LNCaP clone FGC (cell line): ENCODE data around the gene PSMB11.
"Not testable (repeated sequence)": the region's sequence is repeated elsewhere in the genome, so short reads cannot be mapped to it uniquely, and the experiment has no call there.

Experiments used
- DNase-seq: peaks from one replicate; pipeline ENCODE4 v3.0.0-alpha.2; 2011; ENCODE audit warnings: low read depth
- H3K4me3 ChIP-seq: 2 replicates; pipeline ENCODE4 v1.5.1; 2011; ENCODE audit warnings: mild to moderate bottlenecking, low read depth, low read length, control low read depth
- CTCF ChIP-seq: IDR thresholded peaks from 2 replicates; pipeline ENCODE4 v1.5.1; 2012; ENCODE audit warnings: mild to moderate bottlenecking; ENCODE audit not compliant: control insufficient read depth, insufficient read depth; ENCODE audit errors: extremely low read depth

The PSMB11 gene

DNA sequence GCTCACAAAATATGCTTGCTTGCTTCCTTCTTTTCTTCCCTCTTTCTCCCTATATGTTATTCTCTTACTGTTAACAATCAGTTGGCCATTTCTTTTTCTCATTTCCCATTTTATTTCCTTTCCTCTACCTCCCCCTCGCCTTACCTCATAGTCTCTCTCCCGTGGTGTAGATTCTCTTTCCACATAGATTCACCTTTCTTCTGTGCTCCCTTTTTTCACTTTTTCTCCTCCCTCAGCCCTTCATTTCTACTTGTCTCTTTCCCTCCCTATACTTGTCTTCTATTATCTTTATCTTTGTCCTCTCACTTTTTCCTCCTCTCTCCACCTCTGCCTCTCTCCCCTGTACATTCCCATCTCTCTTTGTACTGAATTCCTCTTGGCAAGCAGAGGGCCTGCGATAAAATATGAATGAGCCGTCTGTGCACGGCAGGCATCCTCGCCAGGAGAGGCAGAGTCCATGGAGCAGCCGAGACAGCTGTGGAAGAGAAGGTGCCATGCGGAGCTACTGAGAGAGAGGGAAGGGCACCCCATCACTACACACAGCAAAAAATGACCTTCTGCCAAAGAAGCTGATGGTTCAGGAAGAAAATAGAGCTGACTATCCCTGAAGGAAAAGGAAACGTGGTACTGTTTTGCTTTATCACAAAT, 44.2 kb upstream of the PSMB11 start:
- no peak for DNase-seq
- TF ChIP-seq CTCF, result no peak
- H3K4me3 ChIP-seq, result no peak overlapping the region

DNA sequence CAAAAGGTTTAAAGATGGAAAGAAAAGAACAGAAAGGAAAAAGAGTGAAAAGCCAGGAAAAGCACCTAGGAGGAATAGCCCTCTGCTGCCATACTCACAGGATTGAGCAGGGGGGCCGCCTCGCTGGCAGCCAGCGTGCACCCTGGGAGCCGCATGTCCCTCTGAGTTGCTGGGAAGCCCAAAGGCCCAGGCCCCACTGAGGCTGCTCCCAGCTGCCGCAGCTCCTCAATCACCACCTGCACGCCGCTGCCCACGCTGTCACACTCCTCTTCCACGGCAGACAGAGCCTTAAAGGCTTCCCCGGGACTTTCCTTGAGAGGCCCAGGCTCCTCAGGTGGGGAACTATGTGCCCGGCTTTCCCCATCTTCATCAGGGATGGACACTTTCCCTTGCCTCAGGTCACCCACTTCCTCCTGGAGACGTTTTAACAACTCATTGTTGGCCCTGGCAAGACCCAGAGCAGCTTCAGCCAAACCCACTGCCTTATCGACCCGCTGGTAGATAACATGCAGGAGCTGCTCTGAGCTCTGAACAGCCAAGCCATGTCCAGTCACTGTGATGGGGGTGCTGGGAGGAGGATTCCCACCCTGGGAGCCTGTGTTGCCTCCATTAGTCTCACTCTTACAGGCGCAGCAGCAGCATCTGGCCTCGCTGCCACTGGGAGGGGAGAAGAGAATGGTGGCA, 43.5 kb upstream of the PSMB11 start:
- no peak for DNase-seq
- no peak for TF ChIP-seq CTCF
- H3K4me3 ChIP-seq, result no peak overlapping the region

- no peak overlapping the region for H3K4me3 ChIP-seq
- DNase-seq, result no peak
- no peak for TF ChIP-seq CTCF
These were observed 41.2 kb upstream of the PSMB11 start for GRCh38 chr14:23000860-23001259.

GRCh38 chr14:23002592-23002991, 39.4 kb upstream of the PSMB11 start:
- H3K4me3 ChIP-seq, result no peak overlapping the region
- DNase-seq, result no peak
- TF ChIP-seq CTCF, result no peak

DNA sequence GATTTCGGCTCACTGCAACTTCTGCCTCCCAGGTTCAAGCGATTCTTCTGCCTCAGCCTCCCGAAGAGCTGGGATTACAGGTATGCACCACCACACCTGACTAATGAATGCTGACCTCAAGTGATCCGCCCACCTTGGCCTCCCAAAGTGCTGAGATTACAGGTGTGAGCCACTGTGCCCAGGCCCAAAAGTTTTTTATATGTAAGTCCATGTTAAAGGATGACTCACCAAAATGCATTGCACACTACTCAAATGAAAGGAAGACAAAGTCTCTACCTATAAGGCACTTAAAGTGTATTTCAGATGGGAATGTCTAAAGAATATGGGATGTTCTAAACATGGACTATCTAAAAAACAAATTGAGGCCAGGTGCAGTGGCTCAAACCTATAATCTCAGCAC, 37.7 kb upstream of the PSMB11 start:
- H3K4me3 ChIP-seq, DNase-seq: not testable (repeated sequence)

DNA sequence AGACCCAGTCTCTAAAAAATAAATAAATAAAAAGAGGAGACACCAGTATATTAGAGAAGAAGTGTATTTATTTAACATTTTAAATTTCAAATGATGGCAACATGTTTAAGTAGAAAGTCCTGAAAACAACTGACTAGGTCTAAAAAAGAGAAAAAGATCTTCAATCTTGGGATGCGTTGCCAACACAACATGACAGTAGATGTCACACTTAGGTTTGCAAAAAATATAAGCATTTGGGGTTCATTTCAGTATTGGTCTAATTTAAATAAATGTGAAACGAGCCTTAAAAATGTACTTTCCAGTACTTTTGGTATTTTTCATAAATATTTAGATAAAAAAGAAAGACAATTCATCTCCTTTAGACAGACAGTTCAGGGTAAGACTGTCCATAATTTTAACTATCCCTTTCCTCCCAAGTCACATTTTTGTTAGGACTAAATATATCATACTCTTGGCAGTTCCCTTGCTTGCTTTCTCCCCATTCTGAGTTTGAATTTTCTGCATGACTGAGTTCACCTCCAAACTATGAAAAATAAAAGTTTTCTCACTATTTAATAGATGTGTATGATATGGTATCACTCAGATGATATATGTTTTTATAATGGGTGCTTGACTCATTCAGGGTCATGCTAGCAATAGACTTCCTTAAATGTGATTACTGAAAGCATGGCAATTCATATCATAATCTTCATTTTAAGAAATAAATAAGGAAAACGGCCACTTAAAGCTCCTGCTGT, 36.4 kb upstream of the PSMB11 start:
- no peak for TF ChIP-seq CTCF
- H3K4me3 ChIP-seq, result peak overlapping the region; percentile 77
- DNase-seq, result no peak

- DNase-seq, result no peak
- H3K4me3 ChIP-seq, result peak overlapping the region; percentile 77
- TF ChIP-seq CTCF, result no peak
These were observed 35.9 kb upstream of the PSMB11 start for GRCh38 chr14:23006188-23006534.
